Omental fat pad (tissue), 4 donors: Measurements from ENCODE around the gene PRKAG2. TPM values are rescaled to one million over a fixed set of nuclear protein-coding genes. Genes with fewer than 3 reads are reported as not detected.
A peak's percentile ranks its signal among the peaks of the same experiment; 100 is the strongest.
"Not testable (repeated sequence)": the region's sequence is repeated elsewhere in the genome, so short reads cannot be mapped to it uniquely, and the experiment has no call there.

Experiments used
- ATAC-seq: fragments of 150-250 bp; one replicate; pipeline ENCODE4 v1.9.1; 2016; ENCODE audit warnings: mild to moderate bottlenecking, moderate library complexity; ENCODE audit not compliant: low FRiP score
- DNase-seq: peaks from one replicate; pipeline ENCODE4 v3.0.0-alpha.2; 2019; ENCODE audit warnings: low spot score
- total RNA-seq, 4 donors: library from RNA; depleted of rRNA; stranded (reverse); fragments of >200 nt; gene quantifications; one replicate each; pipeline ENCODE4 v1.1.0, GENCODE V29; 2016
- TF ChIP-seq, protein P1 (sequence below), 3 donors: fragments of 450-650 bp; IDR thresholded peaks; one replicate each; pipeline ENCODE4 v1.5.1; 2016 to 2017; ENCODE audit warnings: antibody characterized with exemption in 3 of 3, mild to moderate bottlenecking in 3 of 3, moderate library complexity in 2 of 3

The PRKAG2 gene
- total RNA-seq, 4 donors from 2014 or later, result 31.6 to 49.5 (median 36.9) TPM

DNA sequence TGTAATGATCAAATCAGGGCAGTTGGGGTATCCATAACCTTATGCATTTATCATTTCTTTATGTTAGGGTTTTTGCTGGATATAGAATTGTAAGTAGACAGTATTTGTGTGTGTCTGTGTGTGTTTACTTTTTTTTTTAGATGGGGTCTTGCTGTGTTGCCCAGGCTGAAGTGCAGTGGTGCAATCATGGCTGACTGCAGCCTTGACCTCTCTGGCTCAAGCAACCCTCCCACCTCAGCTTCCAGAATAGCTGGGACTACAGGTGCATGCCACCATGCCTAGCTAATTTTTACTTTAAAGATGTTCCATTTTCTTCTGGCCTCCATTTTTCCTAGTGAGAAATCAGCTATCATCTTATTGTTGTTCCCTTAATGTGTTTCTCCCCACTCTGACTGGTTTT, 347.1 kb downstream of the PRKAG2 start:
- DNase-seq, result no peak
- TF ChIP-seq, protein P1, sequence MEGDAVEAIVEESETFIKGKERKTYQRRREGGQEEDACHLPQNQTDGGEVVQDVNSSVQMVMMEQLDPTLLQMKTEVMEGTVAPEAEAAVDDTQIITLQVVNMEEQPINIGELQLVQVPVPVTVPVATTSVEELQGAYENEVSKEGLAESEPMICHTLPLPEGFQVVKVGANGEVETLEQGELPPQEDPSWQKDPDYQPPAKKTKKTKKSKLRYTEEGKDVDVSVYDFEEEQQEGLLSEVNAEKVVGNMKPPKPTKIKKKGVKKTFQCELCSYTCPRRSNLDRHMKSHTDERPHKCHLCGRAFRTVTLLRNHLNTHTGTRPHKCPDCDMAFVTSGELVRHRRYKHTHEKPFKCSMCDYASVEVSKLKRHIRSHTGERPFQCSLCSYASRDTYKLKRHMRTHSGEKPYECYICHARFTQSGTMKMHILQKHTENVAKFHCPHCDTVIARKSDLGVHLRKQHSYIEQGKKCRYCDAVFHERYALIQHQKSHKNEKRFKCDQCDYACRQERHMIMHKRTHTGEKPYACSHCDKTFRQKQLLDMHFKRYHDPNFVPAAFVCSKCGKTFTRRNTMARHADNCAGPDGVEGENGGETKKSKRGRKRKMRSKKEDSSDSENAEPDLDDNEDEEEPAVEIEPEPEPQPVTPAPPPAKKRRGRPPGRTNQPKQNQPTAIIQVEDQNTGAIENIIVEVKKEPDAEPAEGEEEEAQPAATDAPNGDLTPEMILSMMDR (IDR thresholded peaks at IDR 0.05), result no peak
- no peak for ATAC-seq

DNA sequence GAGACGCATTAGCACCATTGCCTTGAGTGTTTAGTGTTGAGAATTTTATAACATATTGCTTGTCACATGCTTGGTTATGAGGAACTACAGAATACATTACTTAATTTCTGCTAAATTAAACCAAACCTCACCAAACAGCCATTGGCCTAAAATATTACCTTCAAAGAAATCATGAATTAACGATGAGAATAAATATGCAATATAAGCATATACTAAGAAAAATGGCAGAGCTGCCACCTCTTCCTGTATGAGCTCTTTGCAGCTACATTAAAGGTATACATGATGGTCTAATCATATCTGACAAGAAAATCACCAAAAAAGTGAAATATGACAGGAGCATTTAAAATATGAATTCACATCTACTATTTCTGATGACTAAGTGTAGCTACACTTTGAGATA, 352.1 kb downstream of the PRKAG2 start:
- no peak for DNase-seq
- ATAC-seq, result no peak
- TF ChIP-seq, protein P1 (IDR thresholded peaks at IDR 0.05), result no peak

DNA sequence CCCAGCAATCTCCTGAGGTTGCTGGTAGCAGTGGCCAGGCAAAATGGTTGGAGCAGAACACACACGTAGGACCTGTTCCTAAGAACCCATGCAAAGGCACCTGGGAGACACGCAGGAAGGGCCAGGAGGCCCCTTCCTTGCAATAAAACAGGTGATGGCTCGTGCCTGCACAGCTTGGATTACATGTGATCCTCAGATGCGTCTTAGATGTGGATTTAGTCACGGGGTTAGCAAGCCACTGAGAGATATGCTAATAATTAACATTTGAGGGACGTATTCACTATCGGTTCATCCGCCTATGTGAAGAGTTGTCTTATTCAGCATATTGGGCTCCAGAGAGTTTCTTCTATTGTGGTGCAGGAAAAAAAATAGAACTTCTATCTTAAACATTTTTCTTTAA, 352.6 kb downstream of the PRKAG2 start:
- TF ChIP-seq, protein P1 (IDR thresholded peaks at IDR 0.05), result no peak
- DNase-seq (no peak), ATAC-seq (no peak)

DNA sequence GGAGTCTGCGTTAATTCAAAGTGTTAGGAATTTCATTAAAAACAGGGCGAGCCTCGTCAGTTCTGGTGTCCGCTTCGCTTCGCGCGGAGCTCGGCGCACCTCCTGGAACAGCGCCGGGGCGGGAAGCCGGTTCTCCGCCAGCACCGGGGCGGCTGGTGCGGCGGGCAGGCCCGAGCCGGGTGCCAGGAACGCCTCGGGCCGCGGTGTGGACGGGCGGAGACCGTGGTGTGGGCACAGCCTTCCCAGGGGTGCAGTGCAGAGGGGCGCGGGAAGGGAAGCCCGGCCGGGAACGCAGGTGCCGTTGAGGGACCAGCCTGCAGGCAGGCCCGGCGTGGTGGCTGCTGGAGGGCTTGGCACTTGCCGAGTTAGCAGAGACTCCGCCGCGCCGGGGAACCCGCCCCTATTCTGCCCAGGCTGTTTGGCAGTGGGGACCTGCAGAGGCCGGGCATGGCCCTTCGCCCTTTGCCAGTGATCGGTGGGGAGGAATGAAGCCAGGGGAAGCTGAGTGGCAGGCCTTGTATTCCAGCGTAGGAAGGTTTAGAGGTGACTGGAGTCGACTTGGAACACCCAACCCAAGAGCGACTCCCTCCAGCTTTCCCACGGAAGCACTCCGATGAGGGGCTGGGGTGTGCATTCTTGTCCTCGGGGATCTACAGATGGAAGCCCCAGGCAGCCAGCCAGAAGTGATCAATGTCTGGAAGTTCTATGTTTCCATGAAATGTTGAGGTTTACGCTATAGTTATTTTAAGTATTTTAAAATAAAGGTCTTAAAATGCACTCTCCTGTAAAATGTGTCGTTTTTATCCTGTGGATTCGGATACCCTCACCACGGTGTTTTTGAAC, 356.3 kb downstream of the PRKAG2 start:
- DNase-seq (no peak), ATAC-seq (peak; percentile 13)
- TF ChIP-seq, protein P1 (IDR thresholded peaks at IDR 0.05), result no peak

DNA sequence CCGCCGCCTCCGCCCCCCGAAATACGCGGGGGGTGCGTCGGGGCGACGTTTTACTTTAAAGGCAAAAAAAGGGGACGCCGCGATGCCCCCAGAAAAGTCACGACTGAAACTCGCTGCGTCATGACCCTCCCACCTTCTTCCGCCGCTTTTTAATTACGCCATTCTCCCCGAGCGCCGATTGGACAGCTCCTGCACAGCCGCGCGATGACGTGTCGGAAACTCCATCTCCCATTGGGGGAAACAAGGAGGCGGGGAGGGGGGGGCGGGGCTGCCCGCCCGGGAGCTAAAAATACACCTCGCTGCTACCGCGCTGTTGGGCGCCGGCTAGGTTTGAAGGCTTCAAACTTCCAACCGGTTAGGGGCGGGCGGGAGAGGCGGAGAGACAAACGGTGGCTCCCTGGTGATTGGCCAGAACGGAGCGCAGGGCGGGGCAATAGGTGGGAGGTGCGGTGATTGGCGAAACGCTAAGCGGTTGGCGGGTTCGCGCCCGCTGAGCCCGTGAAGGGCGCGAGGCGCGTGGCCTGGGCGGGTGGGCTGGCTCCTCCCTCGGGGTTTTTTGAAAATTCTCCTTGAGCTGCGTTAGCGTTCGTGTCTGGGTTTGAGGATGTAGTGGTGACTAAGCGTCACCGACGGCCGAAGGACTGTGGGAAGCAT, 357.0 kb downstream of the PRKAG2 start, which contains the start of gene RHEB:
RHEB (minus strand) TSS at position 131 of the 654 bp plus-strand sequence. CDS start 384 bp downstream, outside the sequence.
- ATAC-seq, result peak; percentile 95
- peak; percentile 95 for DNase-seq
- TF ChIP-seq, protein P1 (IDR thresholded peaks at IDR 0.05), result no peak

DNA sequence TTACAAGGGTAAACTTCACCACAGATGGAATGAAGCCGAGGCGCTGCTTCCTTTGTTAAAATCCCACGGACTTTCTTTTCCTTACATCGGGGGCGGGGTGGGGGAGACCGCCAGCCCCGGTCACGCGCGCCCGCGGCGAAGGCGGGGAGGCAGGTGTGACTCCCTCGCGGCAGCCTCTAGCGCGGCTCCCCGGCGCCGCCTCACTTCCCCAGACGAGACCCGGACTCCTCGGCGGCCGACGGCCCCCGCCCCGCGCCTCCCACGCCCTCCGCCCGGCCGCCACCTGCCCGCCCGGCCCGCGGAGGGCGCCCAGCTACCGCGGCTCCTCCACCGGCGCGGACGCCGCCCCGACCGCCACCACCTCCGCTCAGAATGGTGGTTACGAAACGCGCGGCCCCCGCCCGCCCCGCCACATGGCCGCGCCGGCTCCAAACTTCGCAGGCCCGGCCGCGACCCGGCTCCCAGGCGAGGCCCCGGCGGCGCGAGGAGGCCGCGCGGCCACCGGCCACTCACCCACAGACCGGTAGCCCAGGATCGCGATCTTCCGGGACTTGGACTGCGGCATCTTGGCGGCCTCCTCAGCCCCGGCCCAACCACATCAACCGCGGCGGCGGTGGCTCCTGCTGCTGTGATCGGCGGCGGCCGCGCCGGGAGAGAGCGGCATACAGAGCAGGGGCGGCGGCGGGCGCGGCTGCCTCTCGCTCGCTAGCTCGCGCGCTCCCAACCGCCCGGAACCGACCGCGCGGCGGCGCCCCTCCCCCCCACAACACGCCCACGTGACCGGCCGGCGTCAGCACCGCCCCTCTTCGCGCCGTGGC, 357.8 kb downstream of the PRKAG2 start:
- ATAC-seq, result peak; percentile 80
- DNase-seq, result not testable (repeated sequence)
